ENCODE measurements around the gene AFDN.

GRCh38 chr6:167995731-167996151 lies 169.0 kb downstream of the AFDN start:
- TF ChIP-seq CTCF (conservative IDR thresholded peaks at IDR 0.05; ENCODE audit: low read length) (no peak), EZH2phosphoT487 (IDR thresholded peaks at IDR 0.05; ENCODE audit: borderline replicate concordance) (no peak)
